Measurements from ENCODE around the gene HTRA3.

- TF ChIP-seq, protein P1, sequence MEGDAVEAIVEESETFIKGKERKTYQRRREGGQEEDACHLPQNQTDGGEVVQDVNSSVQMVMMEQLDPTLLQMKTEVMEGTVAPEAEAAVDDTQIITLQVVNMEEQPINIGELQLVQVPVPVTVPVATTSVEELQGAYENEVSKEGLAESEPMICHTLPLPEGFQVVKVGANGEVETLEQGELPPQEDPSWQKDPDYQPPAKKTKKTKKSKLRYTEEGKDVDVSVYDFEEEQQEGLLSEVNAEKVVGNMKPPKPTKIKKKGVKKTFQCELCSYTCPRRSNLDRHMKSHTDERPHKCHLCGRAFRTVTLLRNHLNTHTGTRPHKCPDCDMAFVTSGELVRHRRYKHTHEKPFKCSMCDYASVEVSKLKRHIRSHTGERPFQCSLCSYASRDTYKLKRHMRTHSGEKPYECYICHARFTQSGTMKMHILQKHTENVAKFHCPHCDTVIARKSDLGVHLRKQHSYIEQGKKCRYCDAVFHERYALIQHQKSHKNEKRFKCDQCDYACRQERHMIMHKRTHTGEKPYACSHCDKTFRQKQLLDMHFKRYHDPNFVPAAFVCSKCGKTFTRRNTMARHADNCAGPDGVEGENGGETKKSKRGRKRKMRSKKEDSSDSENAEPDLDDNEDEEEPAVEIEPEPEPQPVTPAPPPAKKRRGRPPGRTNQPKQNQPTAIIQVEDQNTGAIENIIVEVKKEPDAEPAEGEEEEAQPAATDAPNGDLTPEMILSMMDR (IDR thresholded peaks at IDR 0.05): no peak
- TF ChIP-seq EP300 (IDR thresholded peaks at IDR 0.05): no peak
- TF ChIP-seq POLR2A (IDR thresholded peaks at IDR 0.05): no peak
Observed at GRCh38 chr4:8228319-8229250, 41.0 kb upstream of the HTRA3 start.

Data from suprapubic skin (tissue), 3 donors.